Measurements from ENCODE around the gene GAMT. TPM values are rescaled to one million over a fixed set of nuclear protein-coding genes. Genes with fewer than 3 reads are reported as not detected.
A peak's percentile ranks its signal among the peaks of the same experiment; 100 is the strongest.

The GAMT gene
- total RNA-seq, 2 experiments from 2014 or later: 11.0 to 13.0 TPM

DNA sequence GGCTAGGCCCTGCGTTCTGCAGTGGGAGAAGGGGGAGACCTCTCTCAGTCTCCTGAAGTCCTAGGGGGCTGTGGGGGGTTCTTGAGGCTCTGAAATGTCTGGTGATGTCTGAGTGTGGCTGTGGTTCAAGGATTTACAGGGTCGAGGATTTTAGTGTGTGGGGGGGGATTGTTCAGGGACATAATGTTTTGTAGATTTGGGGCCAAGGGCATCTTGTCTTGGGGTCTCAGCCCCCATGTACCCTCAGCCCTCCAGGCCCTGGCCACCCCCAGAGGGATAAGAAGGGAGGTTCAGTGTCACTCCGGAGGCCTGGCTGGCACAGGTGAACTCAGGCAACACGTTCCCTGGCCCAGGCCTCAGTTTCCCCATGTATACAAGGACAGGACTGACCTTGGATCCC, 46.2 kb upstream of the GAMT start:
- intact Hi-C loops (cut with DNase I, micrococcal nuclease): no loop called here
- POLR2A ChIA-PET: interaction anchor here (1.2 kb wide), 1 partner anchor 22 kb away, joined by 4 read pairs; no protein-coding TSS in a partner anchor
- Mint-ChIP-seq H3K27ac (no peak overlapping the region), H3K9me3 (no peaks in the 10 kb centered on the region), H3K4me3 (peak overlapping the region; percentile 48), H3K4me1 (ENCODE audit: low read depth) (peaks cover 18% of the 10 kb centered on the region), H3K36me3 (ENCODE audit: low read depth) (peaks cover 4% of the 10 kb centered on the region), H3K27me3 (peaks cover 48% of the 10 kb centered on the region)
- CTCF ChIA-PET: no interaction called here
- H3K27me3 ChIP-seq (ENCODE audit: control insufficient read depth in 1 of 2, insufficient read depth in 2 of 2, low read length in 2 of 2): peaks cover 51 to 66% of the 10 kb centered on the region in 2 experiments
- H3K27ac ChIP-seq (ENCODE audit: low read depth in 1 of 2, low read length in 2 of 2): no peak overlapping the region
- peaks cover 41% of the 10 kb centered on the region for H3K4me1 ChIP-seq (ENCODE audit: insufficient read depth, low read length)
- TF ChIP-seq, protein P1, sequence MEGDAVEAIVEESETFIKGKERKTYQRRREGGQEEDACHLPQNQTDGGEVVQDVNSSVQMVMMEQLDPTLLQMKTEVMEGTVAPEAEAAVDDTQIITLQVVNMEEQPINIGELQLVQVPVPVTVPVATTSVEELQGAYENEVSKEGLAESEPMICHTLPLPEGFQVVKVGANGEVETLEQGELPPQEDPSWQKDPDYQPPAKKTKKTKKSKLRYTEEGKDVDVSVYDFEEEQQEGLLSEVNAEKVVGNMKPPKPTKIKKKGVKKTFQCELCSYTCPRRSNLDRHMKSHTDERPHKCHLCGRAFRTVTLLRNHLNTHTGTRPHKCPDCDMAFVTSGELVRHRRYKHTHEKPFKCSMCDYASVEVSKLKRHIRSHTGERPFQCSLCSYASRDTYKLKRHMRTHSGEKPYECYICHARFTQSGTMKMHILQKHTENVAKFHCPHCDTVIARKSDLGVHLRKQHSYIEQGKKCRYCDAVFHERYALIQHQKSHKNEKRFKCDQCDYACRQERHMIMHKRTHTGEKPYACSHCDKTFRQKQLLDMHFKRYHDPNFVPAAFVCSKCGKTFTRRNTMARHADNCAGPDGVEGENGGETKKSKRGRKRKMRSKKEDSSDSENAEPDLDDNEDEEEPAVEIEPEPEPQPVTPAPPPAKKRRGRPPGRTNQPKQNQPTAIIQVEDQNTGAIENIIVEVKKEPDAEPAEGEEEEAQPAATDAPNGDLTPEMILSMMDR (IDR thresholded peaks at IDR 0.05): no peak
- ATAC-seq (ENCODE audit: poor library complexity) (no peak), DNase-seq (no peak)
- peaks cover 0 to 33% of the 10 kb centered on the region in 2 experiments for H3K9me3 ChIP-seq (ENCODE audit: control insufficient read depth in 1 of 2, insufficient read depth in 1 of 2, low read length in 2 of 2)
- H3K4me3 ChIP-seq (ENCODE audit: low read length): no peak overlapping the region
- peaks cover 3% of the 10 kb centered on the region for H3K36me3 ChIP-seq (ENCODE audit: insufficient read depth, low read length)

DNA sequence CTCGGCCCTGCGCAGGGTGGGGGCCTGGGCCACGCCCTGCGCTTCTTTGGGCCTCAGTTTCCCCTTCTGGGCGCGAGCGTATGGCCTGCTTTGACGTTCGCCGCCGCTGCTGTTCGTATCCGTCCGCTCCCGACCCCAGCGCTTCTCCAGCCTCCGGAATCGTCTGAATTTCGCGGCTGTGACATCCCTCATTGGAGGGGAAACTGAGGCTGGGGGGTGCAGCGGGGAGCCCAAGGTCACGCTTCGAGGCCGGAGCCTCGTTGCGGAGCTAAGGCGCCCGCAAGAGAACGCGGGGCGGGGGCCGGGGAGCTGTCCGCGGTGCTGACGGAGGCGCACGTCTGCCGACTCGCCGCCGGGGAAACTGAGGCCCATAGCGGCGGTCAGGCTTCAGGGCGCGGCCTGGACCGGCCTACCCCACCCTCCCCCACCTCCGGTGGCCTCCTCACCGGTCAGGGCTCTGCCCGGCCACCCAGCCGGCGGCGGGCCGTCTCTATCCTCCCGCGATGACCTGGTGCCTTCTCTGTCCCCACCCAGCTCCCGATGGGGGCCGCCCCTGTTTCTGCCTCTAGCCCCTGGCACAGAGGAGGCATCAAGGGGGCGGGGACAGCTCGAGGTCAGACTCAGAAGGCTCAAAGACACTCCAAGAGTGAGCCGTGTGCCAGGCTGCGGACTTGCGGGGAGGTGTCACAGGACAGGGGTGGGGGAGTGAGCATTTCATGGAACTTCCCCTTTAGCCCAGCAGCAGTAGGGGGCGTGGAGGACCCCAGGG, 45.6 kb upstream of the GAMT start:
- H3K4me1 ChIP-seq (ENCODE audit: insufficient read depth, low read length): peaks cover 41% of the 10 kb centered on the region

GRCh38 chr19:1445932-1446712, 44.8 kb upstream of the GAMT start:
- intact Hi-C loops (cut with DNase I, micrococcal nuclease): loop anchor here in 1 of 2 experiments (2.0 kb wide), 2 partner anchors 25 to 69 kb away; no protein-coding TSS in a partner anchor
- POLR2A ChIA-PET: interaction anchor here (1.1 to 1.7 kb wide), 4 partner anchors 10 to 177 kb away, joined by 4 to 8 read pairs (median 6); partner anchors contain the start of gene CIRBP
- H3K27me3 ChIP-seq (ENCODE audit: control insufficient read depth in 1 of 2, insufficient read depth in 2 of 2, low read length in 2 of 2): peaks cover 40 to 52% of the 10 kb centered on the region in 2 experiments
- no peak overlapping the region for H3K27ac ChIP-seq (ENCODE audit: low read depth in 1 of 2, low read length in 2 of 2)
- peaks cover 15% of the 10 kb centered on the region for H3K36me3 ChIP-seq (ENCODE audit: insufficient read depth, low read length)
- H3K36me3 Mint-ChIP-seq (ENCODE audit: low read depth): peaks cover 18% of the 10 kb centered on the region
- peaks cover 44% of the 10 kb centered on the region for H3K4me1 ChIP-seq (ENCODE audit: insufficient read depth, low read length)
- no peak overlapping the region for H3K4me3 Mint-ChIP-seq
- no peak for DNase-seq
- H3K4me1 Mint-ChIP-seq (ENCODE audit: low read depth): peaks cover 22% of the 10 kb centered on the region
- peaks cover 35% of the 10 kb centered on the region for H3K27me3 Mint-ChIP-seq
- CTCF ChIA-PET: interaction anchor here (0.8 to 2.5 kb wide), 6 partner anchors 9 to 130 kb away, joined by 3 to 16 read pairs (median 4); no protein-coding TSS in a partner anchor
- H3K9me3 Mint-ChIP-seq: no peaks in the 10 kb centered on the region
- TF ChIP-seq, protein P1 (IDR thresholded peaks at IDR 0.05): no peak
- peaks cover 0 to 25% of the 10 kb centered on the region in 2 experiments for H3K9me3 ChIP-seq (ENCODE audit: control insufficient read depth in 1 of 2, insufficient read depth in 1 of 2, low read length in 2 of 2)
- no peak overlapping the region for H3K27ac Mint-ChIP-seq
- no peak for ATAC-seq (ENCODE audit: poor library complexity)
- H3K4me3 ChIP-seq (ENCODE audit: low read length): no peak overlapping the region

More for the DNA sequence above, 45.6 kb upstream of the GAMT start:
- Histone ChIP-seq H3K9me3 (ENCODE audit: control insufficient read depth in 1 of 2, insufficient read depth in 1 of 2, low read length in 2 of 2) (peaks cover 0 to 27% of the 10 kb centered on the region in 2 experiments), H3K27ac (ENCODE audit: low read depth in 1 of 2, low read length in 2 of 2) (no peak overlapping the region), H3K27me3 (ENCODE audit: control insufficient read depth in 1 of 2, insufficient read depth in 2 of 2, low read length in 2 of 2) (peaks cover 46 to 60% of the 10 kb centered on the region in 2 experiments), H3K36me3 (ENCODE audit: insufficient read depth, low read length) (peaks cover 7% of the 10 kb centered on the region), H3K4me3 (ENCODE audit: low read length) (no peak overlapping the region)
- Mint-ChIP-seq H3K9me3 (no peaks in the 10 kb centered on the region), H3K27me3 (peaks cover 42% of the 10 kb centered on the region), H3K4me1 (ENCODE audit: low read depth) (peaks cover 19% of the 10 kb centered on the region), H3K4me3 (peak overlapping the region; percentile 48), H3K27ac (no peak overlapping the region), H3K36me3 (ENCODE audit: low read depth) (peaks cover 10% of the 10 kb centered on the region)
- DNase-seq (peak in 6 of 14 experiments; percentile 17 to 65 (median 44)), ATAC-seq (ENCODE audit: poor library complexity) (no peak)
- TF ChIP-seq, protein P1 (IDR thresholded peaks at IDR 0.05): no peak
- ChIA-PET CTCF (no interaction called here), POLR2A (interaction anchor here (1.2 to 1.7 kb wide), 2 partner anchors 22 to 24 kb away, joined by 4 to 8 read pairs; no protein-coding TSS in a partner anchor)
- intact Hi-C loops (cut with DNase I, micrococcal nuclease): no loop called here

All from CD4-positive, alpha-beta T cell (primary cell).